ENCODE results near the gene NME8.
"Not testable (repeated sequence)": the region's sequence is repeated elsewhere in the genome, so short reads cannot be mapped to it uniquely, and the experiment has no call there.

Gene NME8, protein sequence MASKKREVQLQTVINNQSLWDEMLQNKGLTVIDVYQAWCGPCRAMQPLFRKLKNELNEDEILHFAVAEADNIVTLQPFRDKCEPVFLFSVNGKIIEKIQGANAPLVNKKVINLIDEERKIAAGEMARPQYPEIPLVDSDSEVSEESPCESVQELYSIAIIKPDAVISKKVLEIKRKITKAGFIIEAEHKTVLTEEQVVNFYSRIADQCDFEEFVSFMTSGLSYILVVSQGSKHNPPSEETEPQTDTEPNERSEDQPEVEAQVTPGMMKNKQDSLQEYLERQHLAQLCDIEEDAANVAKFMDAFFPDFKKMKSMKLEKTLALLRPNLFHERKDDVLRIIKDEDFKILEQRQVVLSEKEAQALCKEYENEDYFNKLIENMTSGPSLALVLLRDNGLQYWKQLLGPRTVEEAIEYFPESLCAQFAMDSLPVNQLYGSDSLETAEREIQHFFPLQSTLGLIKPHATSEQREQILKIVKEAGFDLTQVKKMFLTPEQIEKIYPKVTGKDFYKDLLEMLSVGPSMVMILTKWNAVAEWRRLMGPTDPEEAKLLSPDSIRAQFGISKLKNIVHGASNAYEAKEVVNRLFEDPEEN

DNA sequence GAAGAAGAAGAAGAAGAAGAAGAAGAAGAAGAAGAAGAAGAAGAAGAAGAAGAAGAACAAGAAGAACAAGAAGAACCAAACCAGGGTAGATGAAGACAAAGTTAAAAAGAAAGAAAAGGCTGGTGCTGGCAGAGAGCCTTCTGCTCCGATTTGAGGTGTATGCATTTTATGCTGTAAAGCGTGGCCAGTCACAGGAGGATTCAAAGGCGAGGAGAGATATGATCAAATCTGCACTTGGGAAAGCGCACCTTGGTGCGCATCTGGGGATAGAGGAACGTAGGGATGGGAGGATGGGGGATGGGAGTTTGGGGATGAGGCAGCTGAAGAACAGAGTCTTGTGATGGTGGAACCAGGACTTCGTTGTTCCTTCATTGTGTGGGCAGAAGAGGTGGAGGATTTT is at the start of gene NME8:
TSS of gene NME8 (plus strand) at position 301 of the 400 bp plus-strand sequence. CDS start 1,670 bp downstream, outside the sequence.
- no peak within 1 kb of the TSS for H3K27ac ChIP-seq
- no peak for TF ChIP-seq ZFX (IDR thresholded peaks at IDR 0.05; ENCODE audit: borderline replicate concordance)

DNA sequence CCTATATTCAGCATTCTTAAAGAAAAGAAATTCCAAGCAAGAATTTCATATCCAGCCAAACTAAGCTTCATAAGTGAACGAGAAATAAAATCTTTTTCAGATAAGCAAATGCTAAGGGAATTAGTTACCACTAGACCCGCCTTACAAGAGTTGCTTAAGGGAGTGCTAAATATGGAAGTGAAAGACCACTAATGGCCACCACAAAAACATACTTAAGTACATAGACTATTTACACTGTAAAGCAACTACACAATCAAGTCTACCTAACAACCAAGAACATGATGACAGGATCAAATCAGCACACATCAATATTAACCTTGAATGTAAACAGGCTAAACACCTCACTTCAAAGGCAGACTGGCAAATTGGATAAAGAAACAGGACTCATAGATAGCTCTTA is 42.2 kb upstream of the NME8 start:
- TF ChIP-seq, protein P1, sequence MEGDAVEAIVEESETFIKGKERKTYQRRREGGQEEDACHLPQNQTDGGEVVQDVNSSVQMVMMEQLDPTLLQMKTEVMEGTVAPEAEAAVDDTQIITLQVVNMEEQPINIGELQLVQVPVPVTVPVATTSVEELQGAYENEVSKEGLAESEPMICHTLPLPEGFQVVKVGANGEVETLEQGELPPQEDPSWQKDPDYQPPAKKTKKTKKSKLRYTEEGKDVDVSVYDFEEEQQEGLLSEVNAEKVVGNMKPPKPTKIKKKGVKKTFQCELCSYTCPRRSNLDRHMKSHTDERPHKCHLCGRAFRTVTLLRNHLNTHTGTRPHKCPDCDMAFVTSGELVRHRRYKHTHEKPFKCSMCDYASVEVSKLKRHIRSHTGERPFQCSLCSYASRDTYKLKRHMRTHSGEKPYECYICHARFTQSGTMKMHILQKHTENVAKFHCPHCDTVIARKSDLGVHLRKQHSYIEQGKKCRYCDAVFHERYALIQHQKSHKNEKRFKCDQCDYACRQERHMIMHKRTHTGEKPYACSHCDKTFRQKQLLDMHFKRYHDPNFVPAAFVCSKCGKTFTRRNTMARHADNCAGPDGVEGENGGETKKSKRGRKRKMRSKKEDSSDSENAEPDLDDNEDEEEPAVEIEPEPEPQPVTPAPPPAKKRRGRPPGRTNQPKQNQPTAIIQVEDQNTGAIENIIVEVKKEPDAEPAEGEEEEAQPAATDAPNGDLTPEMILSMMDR (IDR thresholded peaks at IDR 0.05) = no peak
- TF ChIP-seq ZFX (IDR thresholded peaks at IDR 0.05; ENCODE audit: borderline replicate concordance) = no peak
- H3K27ac ChIP-seq = no peak overlapping the region

DNA sequence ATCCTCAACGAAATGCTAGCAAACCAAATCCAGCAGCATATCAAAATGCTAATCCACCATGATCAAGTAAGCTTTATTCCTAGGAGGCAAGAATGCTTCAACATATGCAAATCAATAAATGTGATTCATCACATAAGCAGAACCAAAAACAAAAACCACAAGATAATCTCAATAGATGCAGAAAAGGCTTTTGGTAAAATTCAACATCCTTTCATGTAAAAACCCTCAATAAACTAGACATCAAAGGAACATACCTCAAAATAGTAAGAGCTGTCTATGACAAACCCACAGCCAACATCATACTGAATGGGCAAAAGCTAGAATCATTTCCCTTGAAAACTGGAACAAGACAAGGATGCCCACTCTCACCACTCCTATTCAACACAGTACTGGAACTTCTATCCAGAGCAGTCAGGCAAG is 36.2 kb upstream of the NME8 start:
- H3K27ac ChIP-seq = not testable (repeated sequence)

DNA sequence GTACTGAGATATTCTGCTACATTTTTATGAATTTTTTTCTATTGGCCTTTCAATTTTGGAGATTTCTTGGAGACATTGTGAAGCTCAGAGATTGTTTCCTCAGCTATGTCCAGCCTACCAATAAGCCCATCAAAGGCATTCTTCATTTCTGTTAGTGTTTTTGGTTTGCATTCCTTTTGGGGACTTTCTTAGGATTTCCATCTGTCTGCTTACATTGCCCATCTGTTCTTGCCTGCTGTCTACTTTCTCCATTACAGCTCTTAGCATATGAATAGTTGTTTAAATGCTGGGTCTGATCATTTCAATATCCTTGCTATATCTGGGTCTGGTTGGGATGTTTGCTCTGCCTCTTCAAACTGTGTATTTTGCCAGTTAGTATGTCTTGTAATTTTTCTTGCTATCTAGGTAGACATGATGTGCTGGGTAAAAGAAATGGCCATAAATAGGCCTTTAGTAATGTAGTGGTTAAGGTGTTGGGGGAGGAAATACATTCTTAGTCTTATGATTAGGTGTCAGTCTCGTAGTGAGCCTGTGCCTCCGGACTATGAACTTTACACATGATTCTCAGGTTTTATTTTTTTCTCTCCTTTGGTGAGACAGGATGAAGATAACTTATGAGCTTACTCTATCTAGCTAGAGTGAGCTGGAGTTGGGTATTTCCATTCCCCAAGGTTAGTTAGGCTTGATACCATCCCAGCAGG is 32.6 kb upstream of the NME8 start:
- TF ChIP-seq, protein P1 (IDR thresholded peaks at IDR 0.05) = no peak
- no peak for TF ChIP-seq ZFX (IDR thresholded peaks at IDR 0.05; ENCODE audit: borderline replicate concordance)
- no peak overlapping the region for H3K27ac ChIP-seq

DNA sequence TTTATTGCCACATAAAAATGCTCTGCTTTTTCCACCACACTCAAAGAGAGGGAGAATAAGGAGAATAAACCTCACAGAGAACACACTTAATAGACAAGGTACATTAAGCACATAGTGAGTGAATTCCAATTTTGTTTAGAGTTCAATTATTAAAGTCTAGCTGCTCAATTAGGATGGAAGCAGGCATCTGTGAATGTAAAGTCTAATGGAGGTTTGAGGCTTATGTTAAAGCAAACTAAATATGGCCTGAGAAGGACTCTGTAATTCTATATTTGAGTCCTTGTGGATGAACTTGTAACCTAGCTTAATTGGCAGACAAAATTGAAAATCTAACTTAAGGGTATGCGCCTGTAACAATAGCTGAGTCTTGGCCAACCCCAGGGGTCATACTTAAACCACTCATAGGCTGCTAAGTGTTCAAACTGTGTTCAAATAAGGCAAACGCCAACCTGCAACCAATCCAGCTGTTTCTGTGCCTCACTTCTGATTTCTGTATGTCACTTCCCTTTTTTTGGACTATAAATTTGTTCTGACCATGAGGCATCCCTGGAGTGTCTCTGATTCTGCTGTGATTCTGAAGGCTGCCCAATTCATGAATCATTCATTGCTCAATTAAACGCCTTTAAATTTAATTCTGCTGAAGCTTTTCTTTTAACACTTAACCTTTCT is 31.3 kb upstream of the NME8 start:
- TF ChIP-seq, protein P1 (IDR thresholded peaks at IDR 0.05) = no peak
- no peak for TF ChIP-seq ZFX (IDR thresholded peaks at IDR 0.05; ENCODE audit: borderline replicate concordance)
- no peak overlapping the region for H3K27ac ChIP-seq

DNA sequence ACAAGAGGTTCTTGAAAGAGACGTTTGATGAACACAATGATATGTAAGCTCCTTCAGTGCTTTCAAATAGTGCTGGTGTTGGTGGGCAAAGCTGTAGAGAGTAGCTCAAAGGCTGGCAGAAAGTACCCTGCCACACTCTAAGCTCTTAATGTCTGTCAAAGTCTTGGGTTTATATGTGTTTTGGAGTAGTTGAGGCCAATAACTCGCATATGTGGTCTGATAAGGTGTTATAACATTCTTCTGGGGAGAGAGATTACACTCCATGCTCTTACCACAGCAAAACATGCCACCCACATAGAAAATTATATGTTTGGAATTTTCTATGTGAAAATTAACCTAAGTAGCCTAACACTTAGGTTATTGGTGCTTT is 30.8 kb upstream of the NME8 start:
- TF ChIP-seq, protein P1 (IDR thresholded peaks at IDR 0.05) = no peak
- no peak for TF ChIP-seq ZFX (IDR thresholded peaks at IDR 0.05; ENCODE audit: borderline replicate concordance)
- no peak overlapping the region for H3K27ac ChIP-seq

DNA sequence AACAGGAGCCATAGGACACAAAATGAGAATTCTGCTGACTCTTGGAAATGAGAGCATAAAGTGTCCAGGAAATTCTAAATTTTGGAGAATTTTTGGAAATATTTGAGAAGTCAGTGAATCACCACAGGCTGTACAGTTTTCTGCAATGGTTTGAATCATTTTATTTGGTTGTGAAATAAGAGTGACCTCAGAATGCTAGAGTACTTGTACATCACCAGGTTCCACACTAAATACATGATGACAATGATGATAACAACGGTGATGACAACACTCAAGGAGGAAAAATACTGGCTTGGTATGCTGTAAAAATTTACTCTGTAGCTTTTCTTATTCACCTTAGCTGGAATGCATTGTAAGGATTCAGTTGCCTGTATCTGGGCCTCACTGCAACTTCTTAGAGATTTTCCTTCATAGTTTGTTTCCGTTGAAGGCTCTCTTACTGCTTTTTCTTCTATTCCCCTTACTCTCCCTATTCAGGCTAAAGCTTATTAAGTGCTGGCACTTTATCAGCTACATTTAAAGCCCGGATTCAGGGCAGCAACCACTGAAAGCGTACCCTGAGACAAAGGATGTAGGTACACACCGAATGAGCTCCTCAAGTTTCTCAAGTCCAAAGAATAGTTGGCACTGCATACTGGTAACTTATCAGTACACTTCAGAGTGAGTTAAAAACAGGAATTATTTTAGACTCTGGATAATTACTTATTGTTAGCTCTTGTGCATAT is 30.2 kb upstream of the NME8 start:
- TF ChIP-seq, protein P1 (IDR thresholded peaks at IDR 0.05) = no peak
- TF ChIP-seq ZFX (IDR thresholded peaks at IDR 0.05; ENCODE audit: borderline replicate concordance) = no peak
- no peak overlapping the region for H3K27ac ChIP-seq
